ENCODE results near the gene USP6.

Gene USP6

DNA sequence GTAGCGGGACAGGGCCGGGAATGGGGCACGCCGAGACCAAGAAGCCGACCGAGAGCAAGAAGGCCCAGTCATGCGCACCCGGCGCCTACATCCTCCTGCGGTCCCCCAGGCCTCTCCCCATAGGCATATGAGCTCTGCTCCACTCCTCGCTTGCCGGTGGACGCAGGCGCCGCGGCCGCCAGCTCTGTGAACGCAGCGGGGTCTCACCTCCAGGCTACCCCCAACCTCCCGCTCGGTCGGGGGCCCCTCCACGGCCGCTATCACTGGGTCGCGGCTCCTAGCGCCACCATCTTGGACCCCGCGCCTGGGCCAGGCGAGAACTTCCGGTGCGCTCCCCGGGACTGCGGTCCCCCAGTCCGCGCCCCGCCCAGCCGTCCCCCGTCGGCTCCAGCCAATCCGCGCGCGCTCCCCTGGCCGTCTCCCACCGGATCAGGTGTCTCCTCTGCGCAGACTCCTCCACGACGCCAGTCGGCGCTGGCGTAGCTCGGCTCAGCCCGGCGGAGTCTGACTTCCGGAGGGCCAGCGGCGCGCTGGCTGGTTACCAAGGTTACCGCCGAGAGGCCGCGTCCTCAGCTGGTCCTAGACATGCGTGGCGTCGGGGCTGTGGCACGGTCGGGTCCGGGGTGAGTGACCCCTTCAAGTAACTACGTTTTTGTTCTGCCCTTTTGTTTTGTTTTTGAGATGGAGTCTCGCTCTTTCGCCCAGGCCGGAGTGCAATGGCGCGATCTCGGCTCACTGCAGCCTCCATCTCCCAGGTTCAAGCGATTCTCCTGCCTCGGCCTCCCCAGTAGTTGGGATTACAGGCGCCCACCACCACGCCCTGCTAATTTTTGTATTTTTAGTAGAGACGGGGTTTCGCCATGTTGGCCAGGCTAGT lies 75.9 kb downstream of the USP6 start, which contains the start of gene ZNF594:
Gene ZNF594 (minus strand): TSS at position 328 of the 877 bp plus-strand sequence. CDS start 7,612 bp downstream, outside the sequence.
- TF ChIP-seq, protein P1, sequence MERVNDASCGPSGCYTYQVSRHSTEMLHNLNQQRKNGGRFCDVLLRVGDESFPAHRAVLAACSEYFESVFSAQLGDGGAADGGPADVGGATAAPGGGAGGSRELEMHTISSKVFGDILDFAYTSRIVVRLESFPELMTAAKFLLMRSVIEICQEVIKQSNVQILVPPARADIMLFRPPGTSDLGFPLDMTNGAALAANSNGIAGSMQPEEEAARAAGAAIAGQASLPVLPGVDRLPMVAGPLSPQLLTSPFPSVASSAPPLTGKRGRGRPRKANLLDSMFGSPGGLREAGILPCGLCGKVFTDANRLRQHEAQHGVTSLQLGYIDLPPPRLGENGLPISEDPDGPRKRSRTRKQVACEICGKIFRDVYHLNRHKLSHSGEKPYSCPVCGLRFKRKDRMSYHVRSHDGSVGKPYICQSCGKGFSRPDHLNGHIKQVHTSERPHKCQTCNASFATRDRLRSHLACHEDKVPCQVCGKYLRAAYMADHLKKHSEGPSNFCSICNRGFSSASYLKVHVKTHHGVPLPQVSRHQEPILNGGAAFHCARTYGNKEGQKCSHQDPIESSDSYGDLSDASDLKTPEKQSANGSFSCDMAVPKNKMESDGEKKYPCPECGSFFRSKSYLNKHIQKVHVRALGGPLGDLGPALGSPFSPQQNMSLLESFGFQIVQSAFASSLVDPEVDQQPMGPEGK (CRISPR knock-in tag; IDR thresholded peaks at IDR 0.05; ENCODE audit: borderline replicate concordance), result 0 out of 2 replicates have a peak, but pooled peaks have one; percentile 37
- no peak for TF ChIP-seq ZC3H10 (CRISPR knock-in tag; IDR thresholded peaks at IDR 0.05)
- ATAC-seq, result peak; percentile 100

DNA sequence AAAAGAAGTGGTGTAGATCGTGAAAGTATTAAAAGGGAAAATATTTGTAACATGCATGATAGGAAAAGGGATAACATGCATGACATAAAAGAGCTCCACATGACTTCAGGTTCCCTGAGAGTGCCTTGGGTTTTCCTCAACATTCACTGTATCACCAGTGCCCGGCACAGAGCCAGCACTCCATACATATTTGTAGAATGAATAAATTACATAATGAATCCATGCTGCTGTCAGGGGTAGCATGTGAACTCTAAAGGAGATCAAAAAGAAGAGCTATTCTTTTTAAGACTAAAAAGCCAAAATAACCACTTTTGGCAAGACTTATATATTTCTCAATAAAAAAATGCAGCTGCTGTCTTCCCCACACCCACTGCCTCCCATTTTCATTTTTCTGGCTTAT lies 78.5 kb downstream of the USP6 start:
- ATAC-seq, result no peak
- TF ChIP-seq, protein P2, sequence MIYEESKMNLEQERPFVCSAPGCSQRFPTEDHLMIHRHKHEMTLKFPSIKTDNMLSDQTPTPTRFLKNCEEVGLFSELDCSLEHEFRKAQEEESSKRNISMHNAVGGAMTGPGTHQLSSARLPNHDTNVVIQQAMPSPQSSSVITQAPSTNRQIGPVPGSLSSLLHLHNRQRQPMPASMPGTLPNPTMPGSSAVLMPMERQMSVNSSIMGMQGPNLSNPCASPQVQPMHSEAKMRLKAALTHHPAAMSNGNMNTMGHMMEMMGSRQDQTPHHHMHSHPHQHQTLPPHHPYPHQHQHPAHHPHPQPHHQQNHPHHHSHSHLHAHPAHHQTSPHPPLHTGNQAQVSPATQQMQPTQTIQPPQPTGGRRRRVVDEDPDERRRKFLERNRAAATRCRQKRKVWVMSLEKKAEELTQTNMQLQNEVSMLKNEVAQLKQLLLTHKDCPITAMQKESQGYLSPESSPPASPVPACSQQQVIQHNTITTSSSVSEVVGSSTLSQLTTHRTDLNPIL (CRISPR knock-in tag; IDR thresholded peaks at IDR 0.05; ENCODE audit: low read depth), result no peak
- TF ChIP-seq SNAI2 (CRISPR knock-in tag; IDR thresholded peaks at IDR 0.05) (no peak), PPARA (CRISPR knock-in tag; IDR thresholded peaks at IDR 0.05; ENCODE audit: borderline replicate concordance) (no peak), ZNF565 (CRISPR knock-in tag; conservative IDR thresholded peaks at IDR 0.05; ENCODE audit: low read depth) (no peak), TCF4 (CRISPR knock-in tag; IDR thresholded peaks at IDR 0.05; ENCODE audit: borderline replicate concordance) (no peak), ARNTL (CRISPR knock-in tag; IDR thresholded peaks at IDR 0.05; ENCODE audit: borderline replicate concordance, low read depth) (no peak), RARB (CRISPR knock-in tag; IDR thresholded peaks at IDR 0.05) (no peak)
- TF ChIP-seq, protein P3, sequence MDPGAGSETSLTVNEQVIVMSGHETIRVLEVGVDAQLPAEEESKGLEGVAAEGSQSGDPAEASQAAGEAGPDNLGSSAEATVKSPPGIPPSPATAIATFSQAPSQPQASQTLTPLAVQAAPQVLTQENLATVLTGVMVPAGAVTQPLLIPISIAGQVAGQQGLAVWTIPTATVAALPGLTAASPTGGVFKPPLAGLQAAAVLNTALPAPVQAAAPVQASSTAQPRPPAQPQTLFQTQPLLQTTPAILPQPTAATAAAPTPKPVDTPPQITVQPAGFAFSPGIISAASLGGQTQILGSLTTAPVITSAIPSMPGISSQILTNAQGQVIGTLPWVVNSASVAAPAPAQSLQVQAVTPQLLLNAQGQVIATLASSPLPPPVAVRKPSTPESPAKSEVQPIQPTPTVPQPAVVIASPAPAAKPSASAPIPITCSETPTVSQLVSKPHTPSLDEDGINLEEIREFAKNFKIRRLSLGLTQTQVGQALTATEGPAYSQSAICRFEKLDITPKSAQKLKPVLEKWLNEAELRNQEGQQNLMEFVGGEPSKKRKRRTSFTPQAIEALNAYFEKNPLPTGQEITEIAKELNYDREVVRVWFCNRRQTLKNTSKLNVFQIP (CRISPR knock-in tag; IDR thresholded peaks at IDR 0.05; ENCODE audit: borderline replicate concordance, low read depth), result no peak

DNA sequence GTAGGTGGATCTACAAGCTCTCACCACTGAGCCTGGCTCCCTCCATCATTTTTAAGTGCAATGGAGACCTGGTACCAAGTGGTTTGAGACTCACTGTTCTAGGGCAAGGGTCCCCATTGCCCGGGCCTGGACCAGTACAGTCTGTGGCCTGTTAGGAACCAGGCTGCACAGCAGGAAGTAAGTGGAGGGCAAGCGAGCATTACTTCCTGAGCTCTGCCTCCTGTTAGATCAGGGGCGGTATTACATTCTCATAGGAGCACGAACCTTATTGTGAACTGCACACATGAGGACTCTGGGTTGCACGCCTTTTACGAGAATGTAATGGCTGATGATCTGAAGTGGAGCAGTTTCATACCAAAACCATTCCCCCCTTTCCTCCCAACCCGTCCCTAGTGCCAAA lies 82.6 kb downstream of the USP6 start:
- no peak for ATAC-seq
- TF ChIP-seq BACH2 (CRISPR knock-in tag; IDR thresholded peaks at IDR 0.05; ENCODE audit: borderline replicate concordance) (no peak), ZNF565 (CRISPR knock-in tag; conservative IDR thresholded peaks at IDR 0.05; ENCODE audit: low read depth) (no peak), ZNF8 (CRISPR knock-in tag; IDR thresholded peaks at IDR 0.05) (no peak)

DNA sequence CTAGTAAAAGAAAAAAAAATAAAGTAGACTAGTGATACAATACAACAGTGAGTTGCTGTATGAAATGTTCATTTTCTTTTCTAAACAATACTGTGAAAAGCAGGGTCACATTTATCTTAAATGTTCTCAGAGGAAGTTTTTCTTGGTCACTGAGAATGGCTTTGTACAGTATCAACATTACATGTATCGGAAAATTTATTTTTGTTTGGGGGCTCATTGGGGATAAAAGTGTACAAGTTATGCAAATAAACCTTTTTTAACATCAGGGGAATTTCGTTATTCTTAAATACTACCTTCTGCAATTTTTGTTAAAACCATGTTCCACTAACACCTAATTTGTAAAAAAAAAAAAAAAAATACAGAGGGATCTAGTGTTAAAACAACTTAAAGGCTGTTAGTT lies 84.5 kb downstream of the USP6 start:
- ATAC-seq, result no peak
- no peak for TF ChIP-seq ZNF8 (CRISPR knock-in tag; IDR thresholded peaks at IDR 0.05)
- TF ChIP-seq, protein P2 (CRISPR knock-in tag; IDR thresholded peaks at IDR 0.05; ENCODE audit: low read depth), result no peak
- TF ChIP-seq PPARA (CRISPR knock-in tag; IDR thresholded peaks at IDR 0.05; ENCODE audit: borderline replicate concordance), result no peak
- TF ChIP-seq GLIS3 (CRISPR knock-in tag; IDR thresholded peaks at IDR 0.05), result no peak

DNA sequence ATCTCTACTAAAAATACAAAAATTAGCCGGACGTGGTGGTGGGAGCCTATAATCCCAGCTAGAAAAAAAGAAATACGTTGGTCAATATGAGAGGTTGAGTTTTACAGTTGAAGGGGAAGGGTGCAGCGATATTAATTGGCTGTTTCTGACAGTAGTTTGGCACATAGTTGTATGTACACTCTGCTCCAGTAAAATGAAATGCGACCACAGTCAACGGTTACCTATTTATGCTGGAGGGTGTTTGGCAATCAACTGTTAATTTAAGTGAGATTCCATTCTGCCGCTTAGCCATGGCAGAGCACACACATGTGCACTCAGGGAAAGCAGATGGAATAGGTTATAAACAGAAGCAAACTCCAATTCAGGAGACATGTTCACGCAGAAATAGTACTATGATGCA lies 85.2 kb downstream of the USP6 start:
- ATAC-seq, result no peak
- no peak for TF ChIP-seq ZNF565 (CRISPR knock-in tag; conservative IDR thresholded peaks at IDR 0.05; ENCODE audit: low read depth)

DNA sequence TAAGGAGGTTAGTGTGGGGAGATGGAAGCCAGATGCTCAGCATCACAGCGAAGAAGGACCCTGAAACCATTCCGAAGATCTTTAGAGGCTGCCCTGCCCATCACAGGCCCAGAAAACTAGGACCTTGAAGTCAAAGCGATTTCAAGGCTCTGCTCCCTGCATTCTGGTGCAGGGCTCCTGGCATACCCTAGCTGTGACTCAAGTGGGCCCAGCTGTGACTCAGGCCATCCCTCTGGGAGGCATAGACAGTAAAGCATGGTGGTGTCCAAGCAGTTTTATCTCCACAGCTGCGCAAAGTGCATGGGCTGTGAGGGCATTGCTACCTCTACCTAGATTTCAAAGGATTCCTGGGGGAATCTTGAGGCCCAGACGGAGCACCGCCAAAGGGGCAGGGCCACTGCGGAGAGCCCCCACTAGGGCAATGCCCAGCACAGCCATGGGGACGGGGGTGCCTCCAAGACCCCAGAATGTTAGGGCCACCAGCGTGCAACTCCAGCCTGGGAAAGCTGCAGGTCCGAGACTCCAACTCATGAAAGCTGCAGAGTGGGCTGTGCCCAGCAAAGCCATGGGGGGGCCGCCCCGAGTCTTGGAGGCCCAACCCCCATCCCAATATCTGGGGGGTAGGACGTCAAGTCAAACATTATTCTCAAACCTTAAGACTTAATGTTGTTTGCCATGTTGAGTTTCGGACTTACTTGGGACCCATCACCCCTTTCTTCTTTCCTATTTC lies 87.5 kb downstream of the USP6 start:
- ATAC-seq, result no peak; the same call in 2 of the 3 replicates
- TF ChIP-seq ZC3H10 (CRISPR knock-in tag; IDR thresholded peaks at IDR 0.05), result no peak
- no peak for TF ChIP-seq PPARA (CRISPR knock-in tag; IDR thresholded peaks at IDR 0.05; ENCODE audit: borderline replicate concordance)
- no peak for TF ChIP-seq TOX (CRISPR knock-in tag; IDR thresholded peaks at IDR 0.05; ENCODE audit: borderline replicate concordance)
- TF ChIP-seq RARB (CRISPR knock-in tag; IDR thresholded peaks at IDR 0.05), result no peak
- TF ChIP-seq ISL1 (CRISPR knock-in tag; IDR thresholded peaks at IDR 0.05), result no peak
- TF ChIP-seq TCF4 (CRISPR knock-in tag; IDR thresholded peaks at IDR 0.05; ENCODE audit: borderline replicate concordance), result no peak
- no peak for TF ChIP-seq CSDC2 (CRISPR knock-in tag; IDR thresholded peaks at IDR 0.05)
- TF ChIP-seq, protein P3 (CRISPR knock-in tag; IDR thresholded peaks at IDR 0.05; ENCODE audit: borderline replicate concordance, low read depth), result no peak
- TF ChIP-seq ZNF70 (CRISPR knock-in tag; IDR thresholded peaks at IDR 0.05), result no peak
- TF ChIP-seq, protein P4, sequence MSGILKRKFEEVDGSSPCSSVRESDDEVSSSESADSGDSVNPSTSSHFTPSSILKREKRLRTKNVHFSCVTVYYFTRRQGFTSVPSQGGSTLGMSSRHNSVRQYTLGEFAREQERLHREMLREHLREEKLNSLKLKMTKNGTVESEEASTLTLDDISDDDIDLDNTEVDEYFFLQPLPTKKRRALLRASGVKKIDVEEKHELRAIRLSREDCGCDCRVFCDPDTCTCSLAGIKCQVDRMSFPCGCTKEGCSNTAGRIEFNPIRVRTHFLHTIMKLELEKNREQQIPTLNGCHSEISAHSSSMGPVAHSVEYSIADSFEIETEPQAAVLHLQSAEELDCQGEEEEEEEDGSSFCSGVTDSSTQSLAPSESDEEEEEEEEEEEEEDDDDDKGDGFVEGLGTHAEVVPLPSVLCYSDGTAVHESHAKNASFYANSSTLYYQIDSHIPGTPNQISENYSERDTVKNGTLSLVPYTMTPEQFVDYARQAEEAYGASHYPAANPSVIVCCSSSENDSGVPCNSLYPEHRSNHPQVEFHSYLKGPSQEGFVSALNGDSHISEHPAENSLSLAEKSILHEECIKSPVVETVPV (CRISPR knock-in tag; IDR thresholded peaks at IDR 0.05), result no peak
- TF ChIP-seq, protein P2 (CRISPR knock-in tag; IDR thresholded peaks at IDR 0.05; ENCODE audit: low read depth), result no peak
- no peak for TF ChIP-seq GLIS3 (CRISPR knock-in tag; IDR thresholded peaks at IDR 0.05)
- TF ChIP-seq ZNF8 (CRISPR knock-in tag; IDR thresholded peaks at IDR 0.05), result no peak

Measured in SK-N-SH treated with all-trans-retinoic acid at 6 μM for 48 hours (cell line).